Measurements from ENCODE around the gene CDK5RAP3.
"Not testable (repeated sequence)": the region's sequence is repeated elsewhere in the genome, so short reads cannot be mapped to it uniquely, and the experiment has no call there.

The CDK5RAP3 gene

DNA sequence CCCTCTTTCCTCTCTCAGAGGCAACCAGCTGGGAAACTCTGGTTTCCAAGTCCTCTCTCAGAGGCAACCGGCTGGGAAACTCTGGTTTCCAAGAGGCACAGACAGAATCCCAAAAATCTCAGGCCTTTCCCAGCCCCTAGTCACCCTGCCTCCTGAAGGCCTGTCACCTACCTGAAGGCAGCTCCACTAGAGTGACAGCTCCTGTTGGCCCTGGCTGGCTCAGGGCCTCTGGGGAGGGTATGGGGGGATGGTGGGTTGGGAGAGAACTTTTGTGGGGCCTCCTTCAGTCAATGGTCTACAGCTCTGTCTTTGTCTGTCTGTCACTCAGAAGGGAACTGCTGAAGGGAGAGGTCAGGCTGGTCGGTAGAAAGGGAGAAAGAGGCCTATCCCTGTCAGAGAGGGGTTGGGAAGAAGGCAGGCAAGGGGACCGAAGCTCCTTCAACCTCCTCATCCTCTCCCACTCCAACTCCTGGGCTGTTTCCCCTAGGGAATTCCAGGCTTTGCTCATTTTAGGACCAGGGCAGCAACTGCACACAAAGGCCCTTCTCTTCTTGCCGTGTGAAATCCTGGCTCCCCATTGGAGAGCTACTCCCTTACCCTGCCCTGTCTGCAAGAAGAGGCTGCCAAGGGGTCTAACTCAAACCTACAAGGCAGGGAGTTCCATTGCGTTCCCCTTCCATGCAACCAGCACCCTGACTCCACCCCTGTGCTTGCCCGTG, 43.1 kb downstream of the CDK5RAP3 start:
- no peak for DNase-seq (ENCODE audit: low spot score)
- TF ChIP-seq, protein P1, sequence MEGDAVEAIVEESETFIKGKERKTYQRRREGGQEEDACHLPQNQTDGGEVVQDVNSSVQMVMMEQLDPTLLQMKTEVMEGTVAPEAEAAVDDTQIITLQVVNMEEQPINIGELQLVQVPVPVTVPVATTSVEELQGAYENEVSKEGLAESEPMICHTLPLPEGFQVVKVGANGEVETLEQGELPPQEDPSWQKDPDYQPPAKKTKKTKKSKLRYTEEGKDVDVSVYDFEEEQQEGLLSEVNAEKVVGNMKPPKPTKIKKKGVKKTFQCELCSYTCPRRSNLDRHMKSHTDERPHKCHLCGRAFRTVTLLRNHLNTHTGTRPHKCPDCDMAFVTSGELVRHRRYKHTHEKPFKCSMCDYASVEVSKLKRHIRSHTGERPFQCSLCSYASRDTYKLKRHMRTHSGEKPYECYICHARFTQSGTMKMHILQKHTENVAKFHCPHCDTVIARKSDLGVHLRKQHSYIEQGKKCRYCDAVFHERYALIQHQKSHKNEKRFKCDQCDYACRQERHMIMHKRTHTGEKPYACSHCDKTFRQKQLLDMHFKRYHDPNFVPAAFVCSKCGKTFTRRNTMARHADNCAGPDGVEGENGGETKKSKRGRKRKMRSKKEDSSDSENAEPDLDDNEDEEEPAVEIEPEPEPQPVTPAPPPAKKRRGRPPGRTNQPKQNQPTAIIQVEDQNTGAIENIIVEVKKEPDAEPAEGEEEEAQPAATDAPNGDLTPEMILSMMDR (IDR thresholded peaks at IDR 0.05; ENCODE audit: extremely low read depth, missing control alignments): no peak

DNA sequence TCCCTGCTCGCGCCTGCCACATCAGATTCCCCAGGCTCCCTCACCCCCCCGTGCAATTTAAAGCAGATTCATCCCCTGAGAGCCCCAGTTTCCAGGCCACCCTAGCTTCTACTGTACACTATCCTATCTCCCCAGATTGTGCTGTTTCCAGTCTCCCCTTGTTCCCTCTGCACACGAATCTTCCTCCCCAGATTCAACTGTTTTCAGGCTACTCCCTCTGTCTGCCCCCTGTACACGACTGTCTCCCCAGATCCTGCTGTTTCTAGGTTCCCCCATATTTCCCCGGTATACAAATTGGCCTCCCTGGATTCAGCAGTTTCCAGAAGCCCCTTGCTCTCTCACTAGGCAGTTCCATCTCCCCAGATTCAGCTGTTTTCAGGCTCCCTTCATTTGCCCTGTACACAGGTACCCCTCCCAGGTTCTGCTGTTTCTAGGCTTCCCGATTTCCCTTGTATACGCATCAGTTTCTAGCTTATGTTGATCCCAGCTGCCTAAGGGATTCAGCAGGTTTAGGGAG, 43.7 kb downstream of the CDK5RAP3 start:
- DNase-seq (ENCODE audit: low spot score): no peak
- TF ChIP-seq, protein P1 (IDR thresholded peaks at IDR 0.05; ENCODE audit: extremely low read depth, missing control alignments): no peak

- TF ChIP-seq, protein P1 (IDR thresholded peaks at IDR 0.05; ENCODE audit: extremely low read depth, missing control alignments): no peak
- no peak for DNase-seq (ENCODE audit: low spot score)
Observed at GRCh38 chr17:48016112-48016511, 45.2 kb downstream of the CDK5RAP3 start.

DNA sequence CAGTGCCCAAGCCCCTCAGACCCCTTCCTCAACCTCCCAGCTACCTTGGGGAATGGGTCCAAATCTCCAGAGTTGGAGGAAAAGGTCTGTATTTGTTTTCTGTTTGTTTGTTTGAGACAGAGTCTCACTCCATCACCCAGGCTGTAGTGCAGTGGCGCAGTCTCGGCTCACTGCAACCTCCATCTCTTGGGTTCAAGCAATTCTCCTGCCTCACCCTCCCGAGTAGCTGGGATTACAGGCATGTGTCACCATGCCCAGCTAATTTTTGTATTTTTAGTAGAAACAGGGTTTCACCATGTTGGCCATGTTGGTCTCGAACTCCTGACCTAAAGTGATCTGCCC, 46.9 kb downstream of the CDK5RAP3 start:
- not testable (repeated sequence) for DNase-seq (ENCODE audit: low spot score)

DNA sequence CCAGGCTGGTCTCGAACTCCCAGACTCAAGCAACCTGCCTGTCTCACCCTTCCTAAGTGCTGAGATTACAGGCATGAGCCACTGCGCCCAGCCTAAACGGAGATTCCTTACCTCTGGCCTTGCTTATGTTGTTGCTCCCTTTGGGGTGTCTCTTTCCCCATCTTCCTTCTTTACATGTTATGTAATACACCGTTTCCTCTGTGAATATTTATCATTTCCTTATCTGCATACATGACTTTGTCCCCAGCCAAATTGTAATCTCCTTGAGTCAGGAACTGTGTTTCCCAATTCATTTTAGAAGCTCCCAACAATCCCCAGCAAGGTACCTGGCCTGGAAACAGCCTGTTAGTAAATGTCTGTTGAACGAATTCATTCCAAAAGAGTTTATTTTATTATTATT, 51.0 kb downstream of the CDK5RAP3 start:
- TF ChIP-seq, protein P1 (IDR thresholded peaks at IDR 0.05; ENCODE audit: extremely low read depth, missing control alignments): no peak
- no peak for DNase-seq (ENCODE audit: low spot score)

DNA sequence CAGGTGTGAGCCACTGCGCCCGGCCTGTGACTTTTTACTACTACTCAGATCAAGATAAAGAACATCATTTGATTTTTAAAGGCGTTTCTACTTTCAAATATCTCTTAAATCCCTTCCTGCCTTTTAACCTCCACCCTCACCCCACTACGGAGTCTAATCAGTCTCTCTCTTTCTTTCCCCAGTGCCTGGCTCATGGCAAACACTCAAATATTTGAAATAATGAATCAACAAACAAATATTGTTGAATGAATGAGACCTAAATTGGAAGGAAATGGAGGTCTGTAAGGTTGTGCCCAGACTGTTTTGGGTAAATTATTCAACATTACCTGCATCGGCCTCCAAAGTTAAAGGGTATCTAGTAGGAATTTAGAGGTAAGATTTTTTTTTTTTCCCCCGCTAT, 52.0 kb downstream of the CDK5RAP3 start:
- TF ChIP-seq, protein P1 (IDR thresholded peaks at IDR 0.05; ENCODE audit: extremely low read depth, missing control alignments): no peak

DNA sequence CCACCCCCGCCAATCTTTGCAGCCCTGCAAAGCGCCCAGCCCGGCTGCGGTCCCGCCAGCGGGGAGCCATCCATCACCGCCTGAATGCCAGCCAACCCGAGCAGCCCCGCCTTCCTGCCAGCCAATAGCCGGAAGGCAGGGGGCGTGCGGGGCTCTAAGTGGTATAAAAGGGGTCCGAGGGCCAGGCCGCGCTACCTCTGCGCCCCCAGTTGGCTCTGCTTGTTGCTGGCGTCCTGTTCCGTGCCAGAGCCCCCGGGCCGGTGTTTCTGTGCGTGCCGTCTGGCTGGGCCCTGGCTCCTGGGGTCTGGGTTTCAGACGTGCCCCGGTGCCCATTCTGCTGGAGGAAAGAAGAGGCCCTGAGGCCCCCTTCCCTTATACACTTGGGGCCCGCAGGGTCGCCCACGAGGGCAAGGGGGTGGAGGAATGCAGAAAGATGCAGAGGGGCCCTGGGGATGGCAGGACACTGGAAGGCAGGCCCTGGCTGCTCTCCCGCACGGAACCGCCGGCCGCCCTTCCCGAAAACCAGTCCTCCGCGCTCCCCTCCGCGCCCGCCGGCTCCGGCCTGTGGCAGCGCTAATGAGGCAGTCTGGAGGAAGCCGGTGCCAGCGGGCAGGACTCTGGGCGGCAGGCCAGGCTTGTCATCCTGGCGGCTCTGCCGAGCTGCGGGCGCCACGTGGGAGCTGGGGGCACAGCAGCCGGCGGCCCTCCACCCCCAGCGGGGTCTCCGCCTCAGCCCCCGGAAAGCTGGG, 52.7 kb downstream of the CDK5RAP3 start:
- no peak for DNase-seq (ENCODE audit: low spot score)
- TF ChIP-seq, protein P1 (IDR thresholded peaks at IDR 0.05; ENCODE audit: extremely low read depth, missing control alignments): no peak

More for the DNA sequence above, 52.0 kb downstream of the CDK5RAP3 start:
- no peak for DNase-seq (ENCODE audit: low spot score)

Measured in GM20000 (cell line).